ENCODE measurements around the gene HIGD1A.

Gene HIGD1A

DNA sequence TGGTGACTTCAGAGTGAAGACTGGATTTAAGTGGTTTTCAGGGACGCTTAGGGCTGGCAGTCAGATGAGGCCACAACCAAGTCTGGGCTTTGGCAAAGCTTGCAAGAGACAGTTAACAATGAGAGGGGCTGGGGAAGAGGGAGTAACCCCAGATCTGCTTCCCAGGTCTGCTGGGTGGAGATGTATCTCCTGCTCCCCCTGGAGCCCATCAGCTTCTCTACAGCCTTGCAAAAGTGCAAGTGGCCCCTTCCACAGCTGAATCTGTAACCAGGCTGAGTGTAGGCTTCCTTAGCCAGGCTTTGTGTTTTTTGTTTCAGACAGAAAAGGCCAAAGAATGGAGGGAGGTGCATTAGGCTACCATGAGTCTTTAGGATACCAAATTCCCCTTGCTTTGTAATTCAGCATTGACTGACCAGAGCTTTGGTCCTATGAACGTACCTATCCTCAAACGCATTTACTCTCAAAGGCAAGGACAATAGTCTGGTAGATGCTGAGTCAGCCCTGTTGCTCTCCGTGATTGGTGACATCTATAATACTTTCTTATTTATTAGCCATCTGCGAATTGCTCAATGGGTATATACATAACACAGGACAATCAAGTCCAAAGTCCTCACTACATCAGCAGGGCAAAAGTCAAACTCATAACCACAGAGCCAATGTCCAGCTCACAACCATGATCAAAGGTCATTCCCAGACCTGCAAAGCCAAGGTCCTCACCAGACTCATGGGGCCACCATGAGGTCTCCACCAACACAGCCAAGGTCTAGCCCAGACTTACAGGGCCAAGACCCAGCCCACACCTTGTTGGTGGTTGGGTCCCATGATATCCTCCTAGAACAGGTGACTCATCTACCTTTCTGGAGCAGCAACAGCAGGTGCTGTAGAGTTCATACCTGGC, 48.4 kb downstream of the HIGD1A start:
- peak; percentile 52 for DNase-seq (ENCODE audit: low read depth)

DNA sequence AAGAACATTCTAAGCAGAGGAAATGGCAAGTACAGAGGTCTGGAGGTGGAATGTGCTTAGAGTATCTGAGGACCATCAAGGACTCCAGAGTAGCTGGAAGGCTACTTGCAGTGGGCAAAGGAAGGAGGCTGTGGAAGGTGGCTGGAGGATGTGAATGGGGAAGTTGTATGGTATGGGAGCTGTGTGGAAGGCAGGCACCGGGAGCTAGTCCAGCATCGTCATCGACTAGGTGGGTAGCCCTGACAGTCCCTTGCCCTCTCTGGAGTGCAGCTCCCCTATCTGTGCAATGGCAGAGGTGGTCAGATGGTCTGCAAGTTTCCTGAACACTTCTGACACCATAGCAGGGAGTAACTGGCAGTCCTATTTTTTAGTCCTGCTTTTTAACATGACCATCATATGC, 50.5 kb downstream of the HIGD1A start:
- DNase-seq (ENCODE audit: low read depth): no peak

DNA sequence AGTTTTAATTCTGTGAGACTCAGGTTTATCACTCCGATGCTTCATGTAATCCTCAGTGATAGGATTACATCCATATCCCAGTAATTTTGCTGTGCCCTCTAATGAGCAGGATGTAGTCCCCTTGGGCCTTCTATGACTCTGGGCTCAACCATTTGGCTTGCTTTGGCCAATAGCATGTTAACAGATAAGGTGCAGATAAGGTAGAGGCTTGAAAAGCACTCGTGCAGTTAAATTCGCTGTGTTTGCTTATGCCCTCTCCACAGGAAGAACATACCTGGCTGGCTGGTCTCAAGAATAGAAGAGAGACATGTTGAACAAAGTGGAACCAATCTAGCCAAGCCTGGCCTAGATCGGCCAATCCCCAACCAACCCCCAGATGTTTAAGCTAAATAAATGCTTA, 51.3 kb downstream of the HIGD1A start:
- no peak for DNase-seq (ENCODE audit: low read depth)

DNA sequence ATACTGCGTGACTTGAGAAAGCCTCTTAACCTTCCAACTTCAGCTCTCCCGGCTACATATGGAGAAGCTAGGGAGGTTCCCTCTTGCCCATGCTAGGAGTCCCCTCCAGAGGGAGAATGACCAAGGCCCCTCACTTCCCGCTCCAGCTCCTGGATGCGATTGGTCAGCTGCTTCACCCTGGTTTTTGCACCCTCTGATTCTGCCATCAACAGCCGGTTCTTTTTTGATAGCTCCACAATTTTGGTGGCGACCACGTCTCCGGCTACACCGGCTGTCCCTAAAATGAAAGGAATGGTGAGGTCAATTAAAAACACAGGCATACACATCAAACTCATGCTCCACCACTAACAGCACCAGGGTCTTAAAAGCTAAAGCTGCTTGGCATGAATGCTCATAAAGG, 51.8 kb downstream of the HIGD1A start:
- no peak for DNase-seq (ENCODE audit: low read depth)

DNA sequence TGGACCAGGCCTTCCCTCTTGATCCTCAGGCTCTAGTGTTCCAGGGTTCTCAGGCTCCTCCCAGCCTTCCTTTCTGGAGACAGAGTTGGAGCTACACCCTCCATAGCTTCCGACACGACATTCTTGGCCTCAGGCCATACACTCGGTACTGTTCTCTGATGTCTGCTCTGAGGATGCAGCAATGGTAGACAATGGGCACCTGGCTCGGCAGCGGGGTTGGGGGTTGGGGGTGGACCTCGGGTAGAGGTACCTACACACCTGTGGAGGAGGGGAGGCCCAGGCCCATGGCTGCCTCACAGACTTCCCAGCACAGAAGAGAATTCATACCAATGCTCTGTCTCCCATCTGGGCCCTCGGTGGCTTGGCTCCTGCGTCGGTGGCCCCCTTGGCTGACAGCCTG, 52.7 kb downstream of the HIGD1A start:
- DNase-seq (ENCODE audit: low read depth): no peak

DNA sequence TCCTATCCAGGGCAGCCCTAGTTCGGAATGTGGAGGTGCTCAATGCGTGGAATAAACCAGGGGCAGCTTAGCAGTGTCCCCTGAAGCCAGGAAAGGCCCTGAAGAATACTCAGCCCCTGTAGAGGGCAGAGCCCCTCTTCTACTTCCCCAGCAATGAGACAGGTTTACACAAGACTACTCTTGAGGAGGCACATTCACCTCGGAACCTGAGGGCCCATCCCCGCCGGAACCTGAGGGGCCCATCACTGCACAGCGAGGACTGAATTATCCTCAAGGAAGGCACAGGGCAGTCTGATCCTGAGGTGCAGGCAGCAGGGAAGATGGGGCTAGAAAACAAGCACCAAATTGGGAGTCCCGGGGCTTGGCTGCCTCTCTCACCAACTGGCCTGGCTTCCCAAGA, 53.5 kb downstream of the HIGD1A start:
- no peak for DNase-seq (ENCODE audit: low read depth)

DNA sequence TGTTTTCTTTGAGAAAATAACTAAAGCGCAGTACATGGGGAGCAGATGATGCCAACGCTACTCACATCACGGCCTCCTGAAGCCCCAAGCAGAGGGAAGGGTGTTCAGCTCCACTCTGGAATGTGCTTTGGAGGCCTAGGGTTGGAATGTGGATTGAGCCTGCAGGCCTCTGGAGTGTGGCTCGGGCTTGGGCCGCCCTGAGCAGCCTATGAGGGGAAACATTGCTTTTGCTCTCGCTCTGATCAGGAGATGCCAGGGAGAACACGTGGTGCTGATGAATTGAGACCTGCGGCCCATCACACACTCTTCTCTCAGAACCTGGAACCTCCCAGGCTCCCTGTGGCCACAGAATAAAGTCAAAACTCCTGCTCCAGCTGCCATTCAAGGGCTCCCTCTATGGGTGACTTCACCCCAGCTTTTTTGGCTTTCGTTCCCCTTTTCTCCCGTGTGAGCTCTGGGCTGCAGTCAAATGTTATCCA, 54.5 kb downstream of the HIGD1A start:
- peak; percentile 36 for DNase-seq (ENCODE audit: low read depth)

DNA sequence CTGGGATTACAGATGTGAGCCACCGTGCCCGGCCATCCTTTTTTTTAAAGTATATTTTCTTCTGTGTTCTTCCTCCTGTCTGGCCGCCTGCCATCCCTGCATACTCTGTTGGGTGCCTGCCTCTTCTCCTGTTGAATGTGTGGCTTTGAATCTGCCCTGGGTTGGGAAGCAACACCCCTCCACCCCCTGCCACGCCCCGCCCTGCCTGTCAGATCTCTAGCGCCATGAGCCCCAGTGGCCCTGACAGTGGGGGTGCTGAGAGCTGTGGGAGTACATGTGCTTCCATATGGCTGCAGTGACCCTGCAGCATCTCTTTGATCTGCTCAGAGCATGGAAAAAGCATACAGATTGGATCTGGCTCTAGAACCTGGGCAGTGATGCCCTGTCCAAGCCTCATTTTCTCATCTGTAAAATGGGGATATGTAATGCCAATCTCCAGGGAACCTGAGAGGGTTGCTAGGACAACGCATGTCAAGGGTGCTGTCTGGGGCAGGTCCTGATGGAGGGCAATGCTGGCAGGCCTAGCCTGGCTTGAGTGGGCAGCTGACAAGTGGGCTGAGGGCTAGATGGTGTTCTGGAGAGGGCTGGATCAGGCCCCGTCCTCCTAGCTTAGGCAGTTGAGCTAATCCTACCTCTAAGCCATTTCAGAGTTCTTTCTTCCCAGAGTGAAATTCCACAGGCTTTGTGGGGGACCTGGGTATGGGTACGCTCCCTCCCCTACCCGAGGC, 55.1 kb downstream of the HIGD1A start:
- DNase-seq (ENCODE audit: low read depth): no peak

DNA sequence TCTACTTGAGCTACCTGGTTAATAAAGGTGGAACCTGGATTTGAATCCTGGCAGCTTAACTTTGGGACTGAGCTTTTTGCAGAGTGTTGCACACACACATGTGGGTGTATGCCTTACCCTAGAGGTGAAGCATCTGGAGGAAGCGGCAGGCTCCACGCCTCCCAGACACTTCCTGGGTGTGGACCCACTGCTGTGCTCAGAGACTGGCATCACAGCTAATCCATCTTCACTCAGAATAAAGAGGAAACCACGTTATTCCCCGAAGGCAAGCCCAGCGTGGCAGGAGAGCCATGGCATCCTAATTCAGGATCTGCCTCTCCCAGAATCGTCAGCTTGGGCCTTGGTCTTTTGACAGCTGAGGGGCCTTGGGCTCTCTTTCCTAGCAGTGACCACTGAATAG, 56.7 kb downstream of the HIGD1A start:
- no peak for DNase-seq (ENCODE audit: low read depth)

DNA sequence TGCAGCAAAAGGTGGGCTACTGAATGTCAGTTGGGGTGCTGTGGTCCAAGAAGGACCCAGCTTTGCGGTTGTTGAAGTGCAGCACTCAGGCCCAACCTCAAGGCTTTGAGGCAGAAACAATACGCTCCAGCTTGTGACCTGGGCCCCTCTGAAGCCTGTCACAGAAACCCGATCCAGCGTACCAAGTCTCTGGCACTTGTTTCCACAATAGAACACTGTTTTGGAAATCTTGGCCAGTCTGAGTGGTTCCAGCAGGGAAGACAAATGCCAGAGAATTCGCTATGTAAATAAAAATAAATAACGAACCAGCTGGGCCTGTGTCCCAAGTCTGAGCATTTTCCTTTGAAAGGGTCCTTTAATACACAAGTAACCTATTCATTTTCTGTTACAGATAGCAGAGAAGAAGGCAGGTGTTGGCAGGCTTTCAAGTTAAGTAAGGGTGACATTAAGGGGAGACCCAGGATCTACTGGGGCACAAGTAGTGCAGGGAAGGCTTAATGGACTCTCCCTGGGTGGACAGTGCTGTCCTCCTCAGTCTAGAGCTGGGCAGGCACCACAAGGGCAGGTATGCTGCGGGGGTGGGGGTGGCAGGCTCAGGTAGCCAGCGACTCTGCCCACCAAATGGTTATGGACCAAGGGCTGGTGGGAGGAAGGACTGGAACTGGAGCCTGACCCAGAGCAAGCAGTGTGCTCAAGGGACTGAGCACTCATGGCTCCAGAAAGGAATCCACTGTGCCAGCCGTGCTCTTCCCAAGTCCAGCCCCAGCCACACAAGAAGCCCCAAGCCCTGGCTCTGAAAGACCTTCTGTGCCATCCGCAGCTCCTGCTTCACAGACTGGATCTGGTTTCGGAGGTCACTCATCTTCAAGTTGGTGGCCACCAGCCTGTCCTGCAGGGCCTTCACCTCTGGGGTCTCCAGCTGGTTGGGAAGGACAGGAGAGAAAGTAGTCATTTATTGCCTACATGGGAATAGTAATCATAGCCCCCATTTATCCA, 57.5 kb downstream of the HIGD1A start:
- peak; percentile 95 for DNase-seq (ENCODE audit: low read depth)

DNA sequence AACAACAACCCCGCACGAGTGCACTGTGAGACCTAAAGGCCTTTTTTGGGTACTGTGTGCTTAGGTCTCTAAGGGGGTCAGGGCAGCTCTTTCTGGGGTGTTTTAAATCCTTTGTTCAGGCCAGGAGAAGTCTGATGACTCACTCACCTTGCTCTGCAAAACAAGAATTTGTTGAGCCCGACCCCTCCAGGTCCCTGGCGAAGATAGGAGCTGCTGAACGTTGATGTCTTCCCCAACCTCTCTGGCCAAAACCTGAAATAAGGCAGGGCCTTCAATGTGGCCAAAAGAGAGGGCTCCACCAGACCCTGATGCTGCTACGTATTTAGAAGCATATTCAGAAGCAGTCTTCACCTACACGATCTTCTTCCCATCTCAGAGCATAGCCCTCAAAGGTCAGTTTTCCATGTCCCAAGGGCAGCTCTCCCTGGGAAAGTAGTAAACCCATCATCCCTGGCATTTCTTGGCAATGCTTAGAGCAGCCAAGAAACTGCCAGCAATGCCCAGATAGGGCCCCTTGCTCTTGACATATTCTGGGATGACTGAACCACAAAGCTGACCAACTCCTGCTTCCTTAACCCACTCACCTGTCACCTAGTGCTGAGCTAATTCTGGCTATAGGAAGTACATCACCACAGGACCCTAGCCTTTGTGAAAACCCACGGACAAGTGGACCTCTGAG, 58.4 kb downstream of the HIGD1A start:
- no peak for DNase-seq (ENCODE audit: low read depth)

DNA sequence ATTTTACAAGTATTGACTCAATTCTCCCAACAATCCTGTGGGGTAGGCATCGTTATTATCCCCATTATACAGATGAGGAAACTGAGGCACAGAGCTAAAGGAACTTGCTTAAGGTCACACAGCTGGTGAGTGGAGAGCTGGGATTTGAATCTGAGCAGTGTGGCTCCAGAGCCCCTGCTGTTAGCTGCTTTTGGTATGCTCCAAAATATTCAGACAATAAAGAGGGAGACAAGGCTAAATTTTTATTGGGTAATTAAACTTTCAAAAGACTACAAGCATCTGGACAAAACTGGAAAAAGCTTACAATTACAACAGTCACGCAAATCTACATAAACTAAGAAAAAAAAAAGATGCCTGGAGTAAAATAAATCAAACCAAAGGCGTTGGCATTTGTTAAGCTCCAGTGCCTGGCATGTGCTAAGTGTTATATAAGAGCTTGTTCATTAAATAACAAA, 59.0 kb downstream of the HIGD1A start:
- DNase-seq (ENCODE audit: low read depth): peak; percentile 53

DNA sequence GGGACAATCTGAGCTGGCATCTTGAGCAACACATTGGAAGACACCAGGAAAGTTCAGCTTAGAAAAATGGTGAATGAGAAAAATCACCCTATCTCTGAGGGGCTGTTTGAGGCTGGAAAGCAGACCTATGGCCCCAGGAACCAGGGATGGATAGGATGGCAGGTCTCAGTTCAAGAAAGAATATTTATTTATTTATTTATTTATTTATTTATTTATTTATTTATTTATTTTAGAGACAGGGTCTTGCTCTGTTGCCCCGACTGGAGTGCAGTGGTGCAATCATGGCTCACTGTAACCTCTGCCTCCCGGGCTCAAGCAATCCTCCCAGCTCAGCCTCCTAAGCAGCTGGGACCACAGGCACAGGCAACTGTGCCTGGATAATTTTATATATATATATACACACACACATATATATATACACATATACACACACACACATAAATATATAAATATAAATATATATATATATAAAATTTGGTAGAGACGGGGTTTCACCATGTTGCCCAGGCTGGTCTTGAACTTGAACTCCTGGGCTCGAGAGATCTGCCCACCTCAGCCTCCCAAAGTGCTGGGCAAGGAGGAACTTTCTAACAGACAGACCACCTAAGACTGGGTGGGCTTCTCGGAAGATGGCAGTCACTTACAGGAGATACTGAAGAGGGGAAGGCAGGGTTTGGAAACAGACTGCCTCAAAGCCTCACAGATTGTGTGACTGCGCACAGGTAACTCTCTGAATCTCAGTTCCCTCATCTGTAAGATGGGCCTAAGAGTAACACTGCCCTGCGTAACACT, 60.9 kb downstream of the HIGD1A start:
- no peak for DNase-seq (ENCODE audit: low read depth)

DNA sequence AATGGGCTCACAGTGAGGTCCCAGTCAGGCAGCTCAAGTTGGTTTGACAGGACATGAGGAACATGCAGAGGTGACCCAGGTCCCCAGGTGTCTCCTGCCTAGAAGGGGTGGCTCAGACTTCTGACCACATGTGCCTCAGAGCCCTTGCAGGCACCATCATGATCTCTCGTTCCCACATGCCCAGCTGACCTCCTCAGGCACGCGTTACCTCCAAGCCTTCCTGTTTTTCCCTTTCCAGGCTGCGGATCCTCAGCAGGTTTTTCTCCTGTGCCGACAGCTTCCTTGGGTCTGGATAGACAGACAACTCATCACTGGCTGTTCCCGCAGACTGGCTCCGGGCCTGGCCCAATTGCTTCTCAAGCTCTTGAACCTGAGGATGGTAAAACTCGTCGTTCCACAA, 61.6 kb downstream of the HIGD1A start:
- DNase-seq (ENCODE audit: low read depth): no peak

DNA sequence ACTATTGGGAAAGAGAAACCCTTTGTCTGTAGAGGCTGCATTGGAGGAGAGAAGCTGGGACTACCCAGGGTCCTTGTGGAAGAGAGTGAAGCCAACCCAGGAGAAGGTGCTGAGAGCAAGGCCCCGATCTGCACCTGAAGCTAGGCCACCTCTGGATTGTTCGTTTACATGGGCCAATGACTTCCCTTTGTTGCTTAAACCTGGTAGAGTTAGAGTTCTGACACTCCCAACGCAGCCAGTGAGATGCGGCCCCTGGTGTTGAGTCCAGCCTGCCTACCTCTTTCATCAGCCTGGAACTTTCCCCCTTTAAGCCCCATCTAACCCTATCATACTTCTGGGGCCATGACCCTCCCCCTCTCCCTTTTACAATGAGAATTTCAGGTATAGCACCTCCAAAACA, 62.0 kb downstream of the HIGD1A start:
- DNase-seq (ENCODE audit: low read depth): no peak

DNA sequence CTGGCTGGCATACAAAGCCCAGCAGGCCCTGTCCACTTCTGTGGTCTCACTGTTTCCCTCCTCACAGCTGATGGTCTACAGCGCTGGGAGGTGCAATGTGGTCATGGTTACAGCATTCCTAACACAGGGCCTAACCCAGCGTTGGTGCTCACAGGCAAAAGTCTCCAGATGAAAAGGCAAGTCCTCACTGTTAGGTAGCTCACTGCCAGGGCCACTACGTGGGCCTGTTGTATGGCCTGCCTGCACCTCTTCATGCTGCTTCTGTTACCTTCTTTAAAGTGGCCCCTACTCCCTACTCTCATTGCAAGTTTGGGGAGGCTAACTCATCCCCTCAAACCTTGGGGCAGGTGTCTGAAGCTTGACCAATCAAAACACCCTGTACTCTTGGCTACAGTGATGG, 62.5 kb downstream of the HIGD1A start:
- no peak for DNase-seq (ENCODE audit: low read depth)

DNA sequence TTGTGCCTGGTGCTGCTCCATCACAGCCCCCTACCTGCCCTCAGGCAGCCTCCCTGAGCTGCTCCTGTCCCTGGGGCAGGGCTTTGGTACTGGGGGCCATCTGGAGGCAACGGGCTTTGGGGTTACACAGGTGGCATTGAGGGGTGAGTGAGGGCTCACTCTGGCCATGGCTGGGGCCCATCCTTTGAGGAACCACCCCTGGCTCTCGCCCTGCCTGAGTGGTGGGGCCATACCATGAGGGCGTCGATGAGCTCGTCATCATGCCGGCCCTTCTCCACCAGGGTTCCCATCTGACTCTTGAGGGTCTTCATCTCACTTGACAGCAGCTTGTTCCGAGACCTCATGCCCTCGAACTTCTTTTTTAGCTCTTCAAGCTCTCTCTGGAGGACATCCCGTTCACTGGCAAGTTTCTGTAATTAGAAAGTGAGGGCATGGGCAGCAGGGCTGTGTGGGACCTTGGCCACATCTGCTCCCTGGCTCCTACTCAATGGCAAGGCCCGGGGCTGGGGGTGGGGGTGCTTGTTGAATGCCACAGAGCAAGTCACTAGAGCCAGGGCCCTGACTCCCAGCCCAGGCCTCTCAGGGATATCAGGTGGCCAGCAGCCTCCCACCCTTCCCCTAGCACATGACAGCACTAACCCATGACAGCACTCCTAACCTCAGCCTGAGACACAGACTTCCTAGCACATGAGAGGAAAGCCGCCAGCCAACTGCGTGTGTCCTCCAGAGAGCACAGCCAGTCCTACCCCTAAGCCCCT, 64.7 kb downstream of the HIGD1A start:
- DNase-seq (ENCODE audit: low read depth): peak; percentile 36

DNA sequence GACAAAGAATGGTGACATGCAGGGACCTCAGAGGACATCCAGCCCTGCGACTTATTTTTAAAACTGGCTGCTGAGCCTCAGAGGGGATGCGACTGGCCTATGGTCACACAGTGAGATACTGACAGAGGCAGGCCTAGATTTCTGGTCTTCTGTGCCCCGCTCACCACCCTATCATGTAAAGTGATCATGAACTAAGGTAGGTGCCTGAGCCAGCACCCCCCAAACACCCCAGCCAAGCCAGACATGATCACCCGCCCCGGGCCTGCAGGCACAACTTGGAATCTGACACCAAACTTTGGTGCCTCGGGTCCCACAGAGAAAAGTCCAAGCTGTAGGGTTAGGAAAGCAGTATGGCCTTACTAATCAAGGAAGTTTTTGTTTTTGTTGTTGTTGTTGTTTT, 67.8 kb downstream of the HIGD1A start:
- no peak for DNase-seq (ENCODE audit: low read depth)

DNA sequence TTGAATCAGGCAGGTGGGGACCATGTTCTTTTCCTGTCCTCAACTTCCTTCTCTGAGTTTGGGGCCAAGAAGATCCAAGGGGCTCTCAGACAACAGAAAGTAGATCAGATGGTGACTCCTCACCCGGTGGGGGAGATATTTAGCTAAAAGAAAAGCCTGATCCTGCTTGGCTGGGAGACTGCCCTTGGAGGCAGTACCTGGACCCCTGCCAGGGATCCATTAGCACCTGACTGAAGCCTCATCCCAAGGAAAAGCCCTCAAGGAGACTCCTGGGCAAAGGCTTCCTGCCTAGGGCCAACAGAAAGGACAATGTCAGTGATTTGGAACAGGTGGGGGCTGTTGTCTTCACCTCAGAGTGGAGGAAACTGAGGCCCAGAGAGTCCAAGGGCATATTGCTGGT, 68.2 kb downstream of the HIGD1A start:
- no peak for DNase-seq (ENCODE audit: low read depth)

DNA sequence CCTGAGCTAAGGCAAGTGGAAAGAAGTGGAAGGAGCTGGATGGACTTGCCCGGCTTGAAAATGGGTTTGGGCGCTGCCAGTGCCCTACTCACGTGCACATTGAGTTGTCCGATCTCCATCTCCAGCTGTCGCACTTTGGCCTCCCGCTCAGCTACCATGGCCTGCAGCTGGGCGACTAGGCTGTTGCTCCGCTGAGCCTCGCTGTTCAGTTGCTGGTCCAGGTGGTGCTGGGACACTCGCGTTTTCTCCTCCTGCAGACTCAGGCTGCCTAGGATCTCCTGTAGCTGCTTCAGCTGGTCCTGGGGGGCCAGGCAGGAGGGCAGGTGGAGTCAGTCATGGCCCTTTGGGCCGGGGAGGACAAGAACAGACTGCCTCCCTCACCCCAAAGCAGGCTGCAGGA, 68.7 kb downstream of the HIGD1A start:
- no peak for DNase-seq (ENCODE audit: low read depth)

Measured in fibroblast of gingiva (primary cell).